Endodermal cell (in vitro differentiated cells): ENCODE measurements around the gene SPDYA. TPM values are rescaled to one million over a fixed set of nuclear protein-coding genes. Genes with fewer than 3 reads are reported as not detected.

ENCODE experiments used
- DNase-seq: peaks from one replicate; pipeline ENCODE4 v3.0.0-alpha.2; 2017
- H3K27ac ChIP-seq: 2 replicates; pipeline ENCODE4 v1.5.1; 2013; ENCODE audit warnings: mild to moderate bottlenecking, low read depth, low read length, moderate library complexity
- H3K27me3 ChIP-seq: 2 replicates; pipeline ENCODE4 v1.6.1; 2013; ENCODE audit warnings: mild to moderate bottlenecking, low read length, moderate library complexity; ENCODE audit not compliant: insufficient read depth, control insufficient read depth, poor library complexity, severe bottlenecking
- H3K36me3 ChIP-seq: 2 replicates; pipeline ENCODE4 v1.7.0; 2013; ENCODE audit warnings: mild to moderate bottlenecking, low read length, moderate library complexity; ENCODE audit not compliant: control insufficient read depth, insufficient read depth
- H3K4me1 ChIP-seq: one replicate; pipeline ENCODE4 v1.7.0; 2013; ENCODE audit warnings: low read length; ENCODE audit not compliant: control insufficient read depth, insufficient read depth
- H3K4me3 ChIP-seq: 2 replicates; pipeline ENCODE4 v1.5.1; 2013; ENCODE audit warnings: mild to moderate bottlenecking, low read length, moderate library complexity
- H3K9ac ChIP-seq: 2 replicates; pipeline ENCODE4 v1.6.1; 2013; ENCODE audit warnings: mild to moderate bottlenecking, low read length, moderate library complexity; ENCODE audit not compliant: poor library complexity, severe bottlenecking; ENCODE audit errors: extremely low read depth
- H3K9me3 ChIP-seq: 2 replicates; pipeline ENCODE4 v1.6.1; 2013; ENCODE audit warnings: mild to moderate bottlenecking, low read length, moderate library complexity; ENCODE audit not compliant: control insufficient read depth
- H3K27ac Mint-ChIP-seq: 2 replicates; pipeline ENCODE4 v1.8.0; 2020; ENCODE audit warnings: mixed read lengths
- H3K27me3 Mint-ChIP-seq: 2 replicates; pipeline ENCODE4 v1.8.0; 2021; ENCODE audit warnings: mild to moderate bottlenecking, mixed read lengths; ENCODE audit not compliant: insufficient read depth
- H3K36me3 Mint-ChIP-seq: 2 replicates; pipeline ENCODE4 v1.8.0; 2020; ENCODE audit warnings: low read depth, mixed read lengths
- H3K4me1 Mint-ChIP-seq: 2 replicates; pipeline ENCODE4 v1.8.0; 2020; ENCODE audit warnings: mixed read lengths
- H3K4me3 Mint-ChIP-seq: 2 replicates; pipeline ENCODE4 v1.8.0; 2020; ENCODE audit warnings: mild to moderate bottlenecking, moderate library complexity, mixed read lengths
- H3K9me3 Mint-ChIP-seq: 2 replicates; pipeline ENCODE4 v1.8.0; 2020; ENCODE audit warnings: mild to moderate bottlenecking, mixed read lengths
- WGBS, 2 experiments: methylation state at CpG; one replicate each; pipeline versions ENCODE4 v1.1.5 to v1.1.7; 2013; ENCODE audit warnings: missing lambda C conversion rate in 2 of 2, mixed read lengths in 1 of 2; ENCODE audit not compliant: insufficient coverage in 1 of 2, insufficient read length in 1 of 2; 5-methylcytosine and 5-hydroxymethylcytosine counted together
- total RNA-seq, 2 donors: library from RNA; stranded (reverse); fragmentation: NEBNext Ultra II Directional in 1 of 2; extraction: Animal tissue kit (Norgen Biotek cat#: 25700) in 1 of 2; gene quantifications; 2 replicates in 1 of 2; 3 replicates in 1 of 2; pipeline ENCODE4 v1.2.1, GENCODE V29; 2021
- TF ChIP-seq, protein P1 (sequence below): fragments of 200-600 bp; sonication (generic); conservative IDR thresholded peaks from 2 replicates; pipeline ENCODE4 v1.5.0; 2021; ENCODE audit warnings: antibody characterized with exemption, mild to moderate bottlenecking

Gene SPDYA
- total RNA-seq, 2 donors from 2014 or later = 0.91 to 1.6 TPM

DNA sequence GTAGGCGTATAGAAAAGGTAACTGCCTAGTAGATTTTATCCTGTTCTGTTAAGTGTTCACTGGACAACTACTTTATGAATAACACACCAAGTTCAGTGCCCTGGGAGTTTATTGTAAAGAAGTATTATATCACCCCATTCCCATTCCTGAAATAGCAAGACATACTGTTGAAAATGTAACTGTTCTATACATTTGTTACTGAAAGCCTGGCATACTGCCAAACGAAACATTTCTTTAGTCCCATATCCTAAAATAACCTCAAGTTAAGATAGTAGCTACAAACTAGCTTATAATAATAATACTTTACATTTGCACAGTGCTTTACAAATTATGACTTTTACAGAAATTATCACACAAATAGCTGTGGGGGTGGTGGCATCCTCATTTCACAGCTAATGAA, 25.1 kb downstream of the SPDYA start:
- Mint-ChIP-seq H3K27me3 (peaks cover 6% of the 10 kb centered on the region), H3K36me3 (no peaks in the 10 kb centered on the region), H3K4me1 (no peaks in the 10 kb centered on the region), H3K9me3 (no peaks in the 10 kb centered on the region), H3K27ac (no peak overlapping the region), H3K4me3 (no peak overlapping the region)
- TF ChIP-seq, protein P1, sequence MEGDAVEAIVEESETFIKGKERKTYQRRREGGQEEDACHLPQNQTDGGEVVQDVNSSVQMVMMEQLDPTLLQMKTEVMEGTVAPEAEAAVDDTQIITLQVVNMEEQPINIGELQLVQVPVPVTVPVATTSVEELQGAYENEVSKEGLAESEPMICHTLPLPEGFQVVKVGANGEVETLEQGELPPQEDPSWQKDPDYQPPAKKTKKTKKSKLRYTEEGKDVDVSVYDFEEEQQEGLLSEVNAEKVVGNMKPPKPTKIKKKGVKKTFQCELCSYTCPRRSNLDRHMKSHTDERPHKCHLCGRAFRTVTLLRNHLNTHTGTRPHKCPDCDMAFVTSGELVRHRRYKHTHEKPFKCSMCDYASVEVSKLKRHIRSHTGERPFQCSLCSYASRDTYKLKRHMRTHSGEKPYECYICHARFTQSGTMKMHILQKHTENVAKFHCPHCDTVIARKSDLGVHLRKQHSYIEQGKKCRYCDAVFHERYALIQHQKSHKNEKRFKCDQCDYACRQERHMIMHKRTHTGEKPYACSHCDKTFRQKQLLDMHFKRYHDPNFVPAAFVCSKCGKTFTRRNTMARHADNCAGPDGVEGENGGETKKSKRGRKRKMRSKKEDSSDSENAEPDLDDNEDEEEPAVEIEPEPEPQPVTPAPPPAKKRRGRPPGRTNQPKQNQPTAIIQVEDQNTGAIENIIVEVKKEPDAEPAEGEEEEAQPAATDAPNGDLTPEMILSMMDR = no peak
- no peak overlapping the region for H3K27ac ChIP-seq
- H3K4me1 ChIP-seq = no peaks in the 10 kb centered on the region
- H3K27me3 ChIP-seq = peaks cover 9% of the 10 kb centered on the region
- no peak overlapping the region for H3K4me3 ChIP-seq
- no peak overlapping the region for H3K9ac ChIP-seq
- H3K36me3 ChIP-seq = no peaks in the 10 kb centered on the region
- whole genome bisulfite sequencing, 2 experiments = 83% methylated on average over 2 of the region's 2 CpGs; no CpG with 5 or more reads in 1 of the 2 experiments
- no peaks in the 10 kb centered on the region for H3K9me3 ChIP-seq
- no peak for DNase-seq

DNA sequence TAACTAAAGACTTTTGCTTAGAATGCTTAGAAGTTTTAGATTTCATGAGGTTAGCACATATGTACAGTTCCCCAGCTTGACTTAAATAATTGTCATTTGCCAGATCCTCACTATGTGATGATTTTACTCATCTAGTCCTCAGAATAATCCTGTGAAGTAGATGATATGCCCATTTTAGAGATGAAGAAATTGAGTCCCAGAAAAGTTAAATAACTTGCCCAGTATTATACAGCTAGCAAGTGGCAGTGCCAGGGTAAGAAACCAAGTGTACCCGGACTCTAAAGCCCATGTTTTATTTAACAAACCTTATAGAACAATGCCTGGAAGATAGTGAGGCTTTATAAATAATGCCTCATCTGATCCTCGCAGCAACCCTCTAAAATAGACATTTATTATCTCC, 28.3 kb downstream of the SPDYA start:
- Histone ChIP-seq H3K27me3 (no peaks in the 10 kb centered on the region), H3K27ac (no peak overlapping the region), H3K4me1 (no peaks in the 10 kb centered on the region), H3K9me3 (no peaks in the 10 kb centered on the region), H3K4me3 (no peak overlapping the region), H3K36me3 (no peaks in the 10 kb centered on the region), H3K9ac (no peak overlapping the region)
- no peak overlapping the region for H3K27ac Mint-ChIP-seq
- no peak overlapping the region for H3K4me3 Mint-ChIP-seq
- TF ChIP-seq, protein P1 = no peak
- H3K9me3 Mint-ChIP-seq = no peaks in the 10 kb centered on the region
- DNase-seq = no peak
- no peaks in the 10 kb centered on the region for H3K36me3 Mint-ChIP-seq
- WGBS, 2 experiments = 92 to 98% methylated on average over 2 of the region's 2 CpGs
- no peaks in the 10 kb centered on the region for H3K4me1 Mint-ChIP-seq
- peaks cover 5% of the 10 kb centered on the region for H3K27me3 Mint-ChIP-seq

DNA sequence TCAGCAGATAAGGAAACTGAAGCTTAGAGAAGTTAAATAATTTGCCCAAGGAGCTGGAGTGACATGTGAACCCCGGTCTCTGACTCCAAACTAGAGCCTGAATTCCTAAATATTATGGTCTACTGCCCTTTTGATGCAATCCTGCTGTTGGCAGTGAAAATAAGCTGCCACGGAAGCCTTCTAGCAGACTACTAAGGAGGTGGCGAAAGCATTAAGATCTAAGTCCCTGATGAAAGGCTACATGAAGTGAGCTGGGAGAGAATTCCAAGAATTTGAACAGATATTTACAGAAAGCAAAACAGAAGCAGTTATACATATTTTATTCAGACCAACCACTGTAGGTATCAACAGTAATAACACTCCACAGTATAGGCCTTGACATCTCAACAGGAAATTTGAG, 31.4 kb downstream of the SPDYA start:
- H3K9me3 Mint-ChIP-seq = no peaks in the 10 kb centered on the region
- H3K36me3 ChIP-seq = no peaks in the 10 kb centered on the region
- TF ChIP-seq, protein P1 = no peak
- no peak overlapping the region for H3K9ac ChIP-seq
- peaks cover 3% of the 10 kb centered on the region for H3K36me3 Mint-ChIP-seq
- H3K9me3 ChIP-seq = no peaks in the 10 kb centered on the region
- 61 to 100% methylated on average over 2 to 3 of the region's 3 CpGs for WGBS, 2 experiments
- DNase-seq = no peak
- H3K4me1 Mint-ChIP-seq = no peaks in the 10 kb centered on the region
- H3K4me3 ChIP-seq = no peak overlapping the region
- no peaks in the 10 kb centered on the region for H3K4me1 ChIP-seq
- H3K27ac ChIP-seq = no peak overlapping the region
- H3K27me3 Mint-ChIP-seq = no peaks in the 10 kb centered on the region
- H3K4me3 Mint-ChIP-seq = no peak overlapping the region
- no peaks in the 10 kb centered on the region for H3K27me3 ChIP-seq
- no peak overlapping the region for H3K27ac Mint-ChIP-seq
